Memory B cell (primary cell): Measurements from ENCODE around the gene MYOM3.

Experiments
- ATAC-seq: fragments of 150-1000 bp; cut with Tn5 transposase; 2 replicates; pipeline ENCODE4 v1.10.0; 2021; ENCODE audit warnings: low read depth, mild to moderate bottlenecking, moderate library complexity
- DNase-seq, 2 donors: peaks; one replicate each; pipeline ENCODE4 v3.0.0; 2022; ENCODE audit warnings: low spot score in 2 of 2
- H3K27ac Mint-ChIP-seq: one replicate; pipeline ENCODE4 v1.8.0; 2022; ENCODE audit warnings: mild to moderate bottlenecking, moderate library complexity, mixed read lengths
- H3K27me3 Mint-ChIP-seq: one replicate; pipeline ENCODE4 v1.8.0; 2022; ENCODE audit warnings: mixed read lengths
- H3K36me3 Mint-ChIP-seq: one replicate; pipeline ENCODE4 v1.8.0; 2022; ENCODE audit warnings: mild to moderate bottlenecking, mixed read lengths
- H3K4me1 Mint-ChIP-seq: one replicate; pipeline ENCODE4 v1.8.0; 2022; ENCODE audit warnings: mixed read lengths
- H3K4me3 Mint-ChIP-seq: one replicate; pipeline ENCODE4 v1.8.0; 2022; ENCODE audit warnings: mild to moderate bottlenecking, moderate library complexity, mixed read lengths
- H3K9me3 Mint-ChIP-seq: one replicate; pipeline ENCODE4 v1.8.0; 2022; ENCODE audit warnings: mixed read lengths

The MYOM3 gene

GRCh38 chr1:24126672-24127023, 14.7 kb upstream of the MYOM3 start:
- ATAC-seq (no peak), DNase-seq (no peak)
- Mint-ChIP-seq H3K4me1 (no peaks in the 10 kb centered on the region), H3K36me3 (peaks cover 2% of the 10 kb centered on the region), H3K27me3 (peaks cover 5% of the 10 kb centered on the region), H3K9me3 (peaks cover 5% of the 10 kb centered on the region), H3K4me3 (no peak overlapping the region), H3K27ac (no peak overlapping the region)

GRCh38 chr1:24126018-24126671, 14.2 kb upstream of the MYOM3 start:
- no peak for ATAC-seq
- no peak for DNase-seq
- peaks cover 5% of the 10 kb centered on the region for H3K27me3 Mint-ChIP-seq
- no peak overlapping the region for H3K4me3 Mint-ChIP-seq
- H3K4me1 Mint-ChIP-seq, result no peaks in the 10 kb centered on the region
- no peak overlapping the region for H3K27ac Mint-ChIP-seq
- H3K9me3 Mint-ChIP-seq, result peaks cover 5% of the 10 kb centered on the region
- peaks cover 2% of the 10 kb centered on the region for H3K36me3 Mint-ChIP-seq

- no peak overlapping the region for H3K27ac Mint-ChIP-seq
- H3K4me1 Mint-ChIP-seq, result no peaks in the 10 kb centered on the region
- no peak for DNase-seq
- H3K9me3 Mint-ChIP-seq, result peaks cover 2% of the 10 kb centered on the region
- no peak for ATAC-seq
- peaks cover 2% of the 10 kb centered on the region for H3K36me3 Mint-ChIP-seq
- peaks cover 5% of the 10 kb centered on the region for H3K27me3 Mint-ChIP-seq
- H3K4me3 Mint-ChIP-seq, result no peak overlapping the region
Observed at GRCh38 chr1:24125456-24125855, 13.5 kb upstream of the MYOM3 start.

- H3K27me3 Mint-ChIP-seq, result peaks cover 5% of the 10 kb centered on the region
- no peak for DNase-seq
- H3K4me1 Mint-ChIP-seq, result no peaks in the 10 kb centered on the region
- no peak overlapping the region for H3K4me3 Mint-ChIP-seq
- H3K9me3 Mint-ChIP-seq, result peaks cover 2% of the 10 kb centered on the region
- H3K27ac Mint-ChIP-seq, result no peak overlapping the region
- peaks cover 2% of the 10 kb centered on the region for H3K36me3 Mint-ChIP-seq
- no peak for ATAC-seq
Observed at GRCh38 chr1:24124980-24125379, 13.0 kb upstream of the MYOM3 start.

GRCh38 chr1:24123611-24124010, 11.7 kb upstream of the MYOM3 start:
- peaks cover 2% of the 10 kb centered on the region for H3K27me3 Mint-ChIP-seq
- H3K27ac Mint-ChIP-seq, result no peak overlapping the region
- H3K36me3 Mint-ChIP-seq, result no peaks in the 10 kb centered on the region
- no peak overlapping the region for H3K4me3 Mint-ChIP-seq
- no peaks in the 10 kb centered on the region for H3K9me3 Mint-ChIP-seq
- no peaks in the 10 kb centered on the region for H3K4me1 Mint-ChIP-seq
- no peak for DNase-seq
- no peak for ATAC-seq

- peaks cover 5% of the 10 kb centered on the region for H3K27me3 Mint-ChIP-seq
Observed at GRCh38 chr1:24122776-24123175, 10.8 kb upstream of the MYOM3 start.

GRCh38 chr1:24121406-24121805, 9.5 kb upstream of the MYOM3 start:
- no peak for ATAC-seq
- DNase-seq, result no peak
- no peaks in the 10 kb centered on the region for H3K36me3 Mint-ChIP-seq
- no peaks in the 10 kb centered on the region for H3K9me3 Mint-ChIP-seq
- H3K4me3 Mint-ChIP-seq, result no peak overlapping the region
- H3K27ac Mint-ChIP-seq, result no peak overlapping the region
- no peaks in the 10 kb centered on the region for H3K4me1 Mint-ChIP-seq
- peaks cover 12% of the 10 kb centered on the region for H3K27me3 Mint-ChIP-seq

More at GRCh38 chr1:24122776-24123175, 10.8 kb upstream of the MYOM3 start:
- Mint-ChIP-seq H3K36me3 (no peaks in the 10 kb centered on the region), H3K4me1 (no peaks in the 10 kb centered on the region), H3K4me3 (no peak overlapping the region), H3K9me3 (no peaks in the 10 kb centered on the region), H3K27ac (no peak overlapping the region)
- DNase-seq (no peak), ATAC-seq (no peak)

- no peaks in the 10 kb centered on the region for H3K4me1 Mint-ChIP-seq
- H3K9me3 Mint-ChIP-seq, result no peaks in the 10 kb centered on the region
- ATAC-seq (no peak), DNase-seq (no peak)
- H3K36me3 Mint-ChIP-seq, result no peaks in the 10 kb centered on the region
- peaks cover 14% of the 10 kb centered on the region for H3K27me3 Mint-ChIP-seq
- no peak overlapping the region for H3K4me3 Mint-ChIP-seq
- no peak overlapping the region for H3K27ac Mint-ChIP-seq
Observed at GRCh38 chr1:24120965-24121364, 9.0 kb upstream of the MYOM3 start.

- H3K27me3 Mint-ChIP-seq, result peaks cover 14% of the 10 kb centered on the region
- H3K4me3 Mint-ChIP-seq, result no peak overlapping the region
Observed at GRCh38 chr1:24119859-24120756, 8.2 kb upstream of the MYOM3 start.

GRCh38 chr1:24119489-24119858, 7.5 kb upstream of the MYOM3 start:
- DNase-seq (no peak), ATAC-seq (no peak)
- H3K27me3 Mint-ChIP-seq, result peaks cover 14% of the 10 kb centered on the region
- H3K9me3 Mint-ChIP-seq, result no peaks in the 10 kb centered on the region
- no peaks in the 10 kb centered on the region for H3K36me3 Mint-ChIP-seq
- H3K4me1 Mint-ChIP-seq, result no peaks in the 10 kb centered on the region
- no peak overlapping the region for H3K4me3 Mint-ChIP-seq
- H3K27ac Mint-ChIP-seq, result no peak overlapping the region

More at GRCh38 chr1:24119859-24120756, 8.2 kb upstream of the MYOM3 start:
- Mint-ChIP-seq H3K36me3 (no peaks in the 10 kb centered on the region), H3K27ac (no peak overlapping the region), H3K9me3 (no peaks in the 10 kb centered on the region), H3K4me1 (no peaks in the 10 kb centered on the region)
- DNase-seq, result no peak
- no peak for ATAC-seq

GRCh38 chr1:24118410-24119242, 6.7 kb upstream of the MYOM3 start:
- Mint-ChIP-seq H3K27ac (no peak overlapping the region), H3K27me3 (peaks cover 18% of the 10 kb centered on the region), H3K4me1 (peaks cover 3% of the 10 kb centered on the region), H3K4me3 (no peak overlapping the region), H3K36me3 (no peaks in the 10 kb centered on the region), H3K9me3 (no peaks in the 10 kb centered on the region)
- ATAC-seq, result no peak
- no peak for DNase-seq

GRCh38 chr1:24117722-24118409, 5.9 kb upstream of the MYOM3 start:
- H3K4me1 Mint-ChIP-seq, result peaks cover 9% of the 10 kb centered on the region
- no peaks in the 10 kb centered on the region for H3K36me3 Mint-ChIP-seq
- DNase-seq, result no peak
- H3K27me3 Mint-ChIP-seq, result peaks cover 22% of the 10 kb centered on the region
- H3K27ac Mint-ChIP-seq, result no peak overlapping the region
- H3K4me3 Mint-ChIP-seq, result no peak overlapping the region
- H3K9me3 Mint-ChIP-seq, result no peaks in the 10 kb centered on the region
- no peak for ATAC-seq

- no peak overlapping the region for H3K27ac Mint-ChIP-seq
- H3K27me3 Mint-ChIP-seq, result peaks cover 22% of the 10 kb centered on the region
- ATAC-seq, result no peak
- H3K4me1 Mint-ChIP-seq, result peaks cover 14% of the 10 kb centered on the region
- no peak for DNase-seq
- no peaks in the 10 kb centered on the region for H3K36me3 Mint-ChIP-seq
- no peak overlapping the region for H3K4me3 Mint-ChIP-seq
- no peaks in the 10 kb centered on the region for H3K9me3 Mint-ChIP-seq
Observed at GRCh38 chr1:24117132-24117531, 5.2 kb upstream of the MYOM3 start.
